Cardiac fibroblast (primary cell): ENCODE results near the gene RPS6KA5.
"Not testable (repeated sequence)": the region's sequence is repeated elsewhere in the genome, so short reads cannot be mapped to it uniquely, and the experiment has no call there.

ENCODE experiments used
- DNase-seq, 2 donors: peaks; one replicate each; pipeline versions ENCODE4 v3.0.0 to v3.0.0-alpha.2; 2010; ENCODE audit warnings: low read depth in 2 of 2
- H3K4me3 ChIP-seq, 2 donors: replicated peaks in 1 of 2; 1 replicate in 1 of 2; 2 replicates in 1 of 2; pipeline ENCODE4 v1.5.1; 2011; ENCODE audit warnings: low read depth in 2 of 2, low read length in 2 of 2, mild to moderate bottlenecking in 2 of 2, moderate library complexity in 1 of 2
- CTCF ChIP-seq: IDR thresholded peaks from one replicate; pipeline ENCODE4 v1.5.1; 2011; ENCODE audit warnings: low read depth, mild to moderate bottlenecking, low read length, inconsistent platforms

The RPS6KA5 gene

GRCh38 chr14:90983560-90983959, 76.9 kb downstream of the RPS6KA5 start:
- DNase-seq, result no peak
- H3K4me3 ChIP-seq, result no peak overlapping the region
- no peak for TF ChIP-seq CTCF

GRCh38 chr14:90981636-90982035, 78.8 kb downstream of the RPS6KA5 start:
- no peak overlapping the region for H3K4me3 ChIP-seq
- no peak for TF ChIP-seq CTCF
- DNase-seq, result no peak

- DNase-seq, H3K4me3 ChIP-seq: not testable (repeated sequence)
Observed at GRCh38 chr14:90980636-90981035, 79.8 kb downstream of the RPS6KA5 start.

- DNase-seq, result no peak
- H3K4me3 ChIP-seq, result no peak overlapping the region
- TF ChIP-seq CTCF, result no peak
Observed at GRCh38 chr14:90979515-90979914, 80.9 kb downstream of the RPS6KA5 start.

- no peak overlapping the region for H3K4me3 ChIP-seq
- no peak for TF ChIP-seq CTCF
- DNase-seq, result no peak
Observed at GRCh38 chr14:90976101-90976500, 84.3 kb downstream of the RPS6KA5 start.

GRCh38 chr14:90971687-90972086, 88.8 kb downstream of the RPS6KA5 start:
- DNase-seq, result no peak
- no peak overlapping the region for H3K4me3 ChIP-seq
- no peak for TF ChIP-seq CTCF

- no peak overlapping the region for H3K4me3 ChIP-seq
- DNase-seq, result peak; percentile 37 to 41
- TF ChIP-seq CTCF, result no peak
Observed at GRCh38 chr14:90970167-90970600, 90.3 kb downstream of the RPS6KA5 start.
